Spleen (tissue), 13 donors: ENCODE data around the gene RAD9A. TPM values are rescaled to one million over a fixed set of nuclear protein-coding genes. Genes with fewer than 3 reads are reported as not detected.

Experiments used
- DNase-seq: peaks from one replicate; pipeline ENCODE4 v3.0.0-alpha.2; 2020
- H3K27ac ChIP-seq, 8 donors: fragments of 200-600 bp; sonication (generic) in 7 of 8; 1 replicate in 4 of 8; 2 replicates in 4 of 8; pipeline versions ENCODE4 v1.5.0 to v1.8.0; 2016 to 2021; ENCODE audit warnings: inconsistent platforms in 4 of 8, mild to moderate bottlenecking in 4 of 8, moderate library complexity in 1 of 8
- H3K27me3 ChIP-seq, 7 donors: fragments of 200-600 bp; sonication (generic) in 6 of 7; replicated peaks in 1 of 7; 1 replicate in 4 of 7; 2 replicates in 3 of 7; pipeline versions ENCODE4 v1.5.0 to v1.8.0; 2016 to 2021; ENCODE audit warnings: inconsistent platforms in 3 of 7, mild to moderate bottlenecking in 1 of 7
- H3K36me3 ChIP-seq, 6 donors: fragments of 200-600 bp; sonication (generic) in 5 of 6; 1 replicate in 4 of 6; 2 replicates in 2 of 6; pipeline versions ENCODE4 v1.5.0 to v1.8.0; 2016 to 2021; ENCODE audit warnings: inconsistent platforms in 2 of 6
- H3K4me1 ChIP-seq, 6 donors: fragments of 200-600 bp; sonication (generic) in 5 of 6; 1 replicate in 3 of 6; 2 replicates in 3 of 6; pipeline versions ENCODE4 v1.5.0 to v1.8.0; 2016 to 2021; ENCODE audit warnings: inconsistent platforms in 3 of 6
- H3K4me3 ChIP-seq, 8 donors: fragments of 200-600 bp; sonication (generic) in 7 of 8; 1 replicate in 4 of 8; 2 replicates in 4 of 8; pipeline versions ENCODE4 v1.5.0 to v1.8.0; 2016 to 2021; ENCODE audit warnings: inconsistent platforms in 4 of 8, mild to moderate bottlenecking in 4 of 8, moderate library complexity in 2 of 8
- H3K9me3 ChIP-seq, 8 donors: fragments of 200-600 bp; sonication (generic) in 7 of 8; 1 replicate in 4 of 8; 2 replicates in 4 of 8; pipeline versions ENCODE4 v1.5.0 to v1.8.0; 2016 to 2021; ENCODE audit warnings: inconsistent platforms in 4 of 8
- CTCF ChIP-seq, 11 experiments: fragments of 200-600 bp in 7 of 11; fragments of 450-650 bp in 4 of 11; sonication (generic) in 4 of 11; IDR thresholded peaks in 8 of 11; conservative IDR thresholded peaks in 3 of 11; 1 replicate in 7 of 11; 2 replicates in 4 of 11; pipeline versions ENCODE4 v1.4.0 to v1.8.0; 2016 to 2021; ENCODE audit warnings: antibody characterized with exemption in 11 of 11, inconsistent platforms in 4 of 11, mild to moderate bottlenecking in 1 of 11
- POLR2A ChIP-seq, 3 donors: fragments of 450-650 bp; IDR thresholded peaks; one replicate each; pipeline ENCODE4 v1.5.1; 2017; ENCODE audit warnings: antibody characterized with exemption in 3 of 3, mild to moderate bottlenecking in 1 of 3
- POLR2AphosphoS5 ChIP-seq, 3 donors: sonication (generic); formaldehyde crosslinking; IDR thresholded peaks; one replicate each; pipeline ENCODE4 v1.5.1; 2017; ENCODE audit warnings: antibody characterized with exemption in 3 of 3
- WGBS, 5 donors: extraction: QIAGEN DNeasy Blood & Tissue Kit in 3 of 5; methylation state at CpG; one replicate each; pipeline versions ENCODE4 v1.1.5 to v1.1.7; 2013 to 2018; 5-methylcytosine and 5-hydroxymethylcytosine counted together
- intact Hi-C: fragments of 100-400 bp; cut with DNase I; formaldehyde crosslinking; loops from one replicate; pipeline ENCODE4 v1.15.0; 2023; ENCODE audit warnings: low total_unique reads
- long read RNA-seq, 2 donors: transcript quantifications; one replicate each; lab custom pipeline, GENCODE V29; 2026
- polyA plus RNA-seq, 3 donors: library from polyadenylated mRNA; stranded (reverse); fragments of 200-250 nt; gene quantifications; one replicate each; pipeline ENCODE4 v1.2.1, GENCODE V29; 2013
- total RNA-seq, 7 donors: library from RNA; depleted of rRNA in 3 of 7; stranded (reverse); fragments of >200 nt in 3 of 7; fragmentation: NEBNext Ultra II Directional in 4 of 7; extraction: Animal tissue kit (Norgen Biotek cat#: 25700) in 4 of 7; gene quantifications; one replicate each; pipeline versions ENCODE4 v1.1.0 to v1.2.1, GENCODE V29; 2016 to 2021
- donor health status: healthy with polysubstance abuse.
- donor health status: DM: no; HTN: no; CAD: no; lungs with moderate emphysema.
- donor health status: DM: no; HTN: no; CAD: no.
- donor health status: Bipolar disorder and iron deficiency.
- donor health status: healthy.
- donor health status: DM: no; HTN: no; CAD: no.
- donor health status: DM: yes; HTN: yes; CAD: no.

RAD9A gene
- 10 to 100 TPM; 21.6 to 37.5 (median 29.7) TPM for total RNA-seq
- polyA plus RNA-seq, result 10 to 100 TPM; 18.2 to 44.8 (median 37.1) TPM
- long read RNA-seq, donor 1, partial matches to known transcripts, result 0 of 4 reads
- long read RNA-seq, donor 1, other reads (novel, unspliced or antisense), result 0 of 4 reads
- long read RNA-seq, donor 2, result 0 reads

GRCh38 chr11:67391304-67392182 lies at the start of gene RAD9A:
RAD9A (plus strand) TSS chr11:67391986; CDS start chr11:67392045, 59 bp downstream.
- intact Hi-C loops, result no loop called here
- peak; percentile 98 for DNase-seq
- H3K4me1 ChIP-seq, result peaks cover 14 to 76% (median 38%) of the 10 kb centered on the region in 6 donors

DNA sequence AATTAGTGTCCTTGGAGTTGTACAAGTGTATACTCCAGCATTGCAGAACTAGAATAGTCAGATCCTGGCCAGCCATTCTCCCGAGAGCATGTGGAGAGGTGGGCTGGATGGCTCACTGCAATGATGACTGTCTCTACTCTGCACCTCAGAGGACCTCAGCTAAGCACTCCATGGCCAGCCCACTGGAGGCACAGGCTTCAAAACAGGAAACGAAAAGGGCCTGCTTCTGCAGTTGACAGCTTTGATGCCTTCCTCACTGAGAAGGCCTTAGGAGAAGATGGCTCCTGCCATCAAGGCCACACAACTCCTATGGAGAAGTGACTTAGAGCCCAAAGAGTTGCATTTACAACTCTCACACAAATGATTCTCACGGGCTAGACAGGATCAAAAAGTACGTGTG lies 47.5 kb upstream of the RAD9A start:
- Histone ChIP-seq H3K4me3 (no peak overlapping the region), H3K27ac (peak overlapping the region in 7 of 8 donors; percentile 52 to 79 (median 68)), H3K36me3 (no peaks in the 10 kb centered on the region), H3K4me1 (peaks cover 28 to 67% (median 46%) of the 10 kb centered on the region in 6 donors), H3K27me3 (no peaks in the 10 kb centered on the region), H3K9me3 (no peaks in the 10 kb centered on the region)
- no peak for TF ChIP-seq CTCF (IDR thresholded peaks at IDR 0.05 in 8 of 11, conservative IDR thresholded peaks at IDR 0.05 in 3 of 11)
- TF ChIP-seq POLR2A (IDR thresholded peaks at IDR 0.05), result no peak
- no peak for TF ChIP-seq POLR2AphosphoS5 (IDR thresholded peaks at IDR 0.05)
- DNase-seq, result no peak
- intact Hi-C loops, result no loop called here
- WGBS, 5 donors, result 65 to 78% (median 68%) methylated on average over 4 of the region's 4 CpGs

More at GRCh38 chr11:67391304-67392182, at the start of gene RAD9A:
- WGBS, 5 donors, result 0 to 1% (median 0%) methylated on average over 26 to 75 of the region's 75 CpGs
- no peaks in the 10 kb centered on the region for H3K27me3 ChIP-seq
- H3K4me3 ChIP-seq, result peak within 1 kb of the TSS; percentile 74 to 97 (median 90)
- peaks cover 0 to 35% (median 14%) of the 10 kb centered on the region in 6 donors for H3K36me3 ChIP-seq
- H3K27ac ChIP-seq, result peak within 1 kb of the TSS; percentile 78 to 93 (median 84)
- TF ChIP-seq CTCF (IDR thresholded peaks at IDR 0.05 in 8 of 11, conservative IDR thresholded peaks at IDR 0.05 in 3 of 11), result peak in 5 of 11 experiments; percentile 5 to 35 (median 24)
- TF ChIP-seq POLR2AphosphoS5 (IDR thresholded peaks at IDR 0.05), result peak; percentile 91 to 95 (median 94)
- TF ChIP-seq POLR2A (IDR thresholded peaks at IDR 0.05), result peak in 2 of 3 donors; percentile 25 to 56
- no peaks in the 10 kb centered on the region for H3K9me3 ChIP-seq

DNA sequence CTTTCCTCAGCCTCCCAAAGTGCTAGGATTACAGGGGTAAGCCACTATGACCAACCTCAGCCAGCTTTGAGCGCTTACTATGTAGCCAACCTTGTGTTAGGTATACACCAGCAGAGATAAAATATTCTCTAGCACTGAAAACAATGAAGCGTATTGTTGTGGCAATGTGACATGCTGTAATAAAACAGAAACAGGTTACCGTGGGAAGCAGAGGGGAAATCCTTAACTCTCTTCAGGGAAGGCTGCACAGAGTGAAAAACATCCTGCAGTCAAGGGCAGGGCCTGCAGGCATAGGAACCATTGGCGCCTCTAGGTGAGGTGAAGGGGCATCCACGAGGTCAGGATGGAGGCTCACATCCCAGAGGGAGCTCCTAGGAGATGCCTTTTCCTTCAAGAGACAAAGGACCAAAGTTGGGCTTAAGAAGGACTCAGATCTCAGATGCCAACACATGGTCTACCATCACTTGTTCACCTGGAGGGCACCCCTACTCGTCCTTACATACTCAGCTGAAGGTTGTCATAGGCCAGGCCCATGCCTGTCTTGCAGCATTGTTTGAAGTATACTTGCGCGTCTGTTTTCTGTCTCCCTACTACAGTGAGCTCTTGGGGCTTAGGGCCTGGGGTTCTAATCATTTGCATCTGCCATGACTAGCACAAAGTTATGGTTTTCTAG lies 46.4 kb upstream of the RAD9A start:
- no peaks in the 10 kb centered on the region for H3K9me3 ChIP-seq
- H3K4me3 ChIP-seq, result no peak overlapping the region
- H3K4me1 ChIP-seq, result peaks cover 38 to 78% (median 56%) of the 10 kb centered on the region in 6 donors
- 61 to 70% (median 65%) methylated on average over 8 of the region's 8 CpGs for WGBS, 5 donors
- no peak for TF ChIP-seq CTCF (IDR thresholded peaks at IDR 0.05 in 8 of 11, conservative IDR thresholded peaks at IDR 0.05 in 3 of 11)
- TF ChIP-seq POLR2A (IDR thresholded peaks at IDR 0.05), result peak in 1 of 3 donors; percentile 26
- TF ChIP-seq POLR2AphosphoS5 (IDR thresholded peaks at IDR 0.05), result peak in 2 of 3 donors; percentile 41 to 64
- H3K27me3 ChIP-seq, result no peaks in the 10 kb centered on the region
- H3K27ac ChIP-seq, result peak overlapping the region; percentile 21 to 79 (median 66)
- intact Hi-C loops, result loop anchor here (5.0 kb wide), 1 partner anchor 37 kb away; no protein-coding TSS in a partner anchor
- no peaks in the 10 kb centered on the region for H3K36me3 ChIP-seq
- DNase-seq, result no peak
